GM12878 (cell line): ENCODE results near the gene TEX264.

Experiments used
- ATF3 ChIP-seq: IDR thresholded peaks from 2 replicates; pipeline ENCODE4 v1.6.1; 2011; ENCODE audit warnings: low read depth, mild to moderate bottlenecking, low read length, moderate library complexity, borderline replicate concordance; ENCODE audit errors: extremely low read depth
- CTCF ChIP-seq, 3 experiments: IDR thresholded peaks in 2 of 3; conservative IDR thresholded peaks in 1 of 3; 2 replicates each; pipeline ENCODE4 v1.5.1; 2011; ENCODE audit warnings: low read depth in 3 of 3, low read length in 3 of 3, mild to moderate bottlenecking in 3 of 3, control low read depth in 2 of 3, moderate library complexity in 2 of 3, inconsistent platforms in 1 of 3, mixed read lengths in 1 of 3; ENCODE audit not compliant: control insufficient read depth in 2 of 3, insufficient read depth in 1 of 3; ENCODE audit errors: extremely low read depth in 1 of 3
- POLR2AphosphoS5 ChIP-seq: IDR thresholded peaks from 2 replicates; pipeline ENCODE4 v1.6.1; 2011; ENCODE audit warnings: mild to moderate bottlenecking, low read length, inconsistent platforms
- SMC3 ChIP-seq: IDR thresholded peaks from 2 replicates; pipeline ENCODE4 v1.6.1; 2011; ENCODE audit warnings: low read length, improper control_type of control experiment, borderline replicate concordance

- TF ChIP-seq CTCF (IDR thresholded peaks at IDR 0.05 in 2 of 3, conservative IDR thresholded peaks at IDR 0.05 in 1 of 3; ENCODE audit: control insufficient read depth in 2 of 3, extremely low read depth in 1 of 3, insufficient read depth in 1 of 3, low read depth in 3 of 3, low read length in 3 of 3), result no peak
- TF ChIP-seq POLR2AphosphoS5, result no peak
- no peak for TF ChIP-seq SMC3
- TF ChIP-seq ATF3, result no peak
These were observed 68.1 kb downstream of the TEX264 start for GRCh38 chr3:51739110-51739509.
